Activated naive CD4-positive, alpha-beta T cell treated with anti-CD3 and anti-CD28 coated beads, Interleukin-2, amount 10 ng/mL, durations not matched to agents 7 days and 5 days (primary cell): ENCODE results near the gene DAB1.

Experiments
- CTCF ChIA-PET: fragments of 350-600 bp; sonication (Branson Sonifier 250); formaldehyde crosslinking; loops from one replicate; lab custom pipeline; 2021; ENCODE audit warnings: antibody characterized with exemption; lab: Charles Lee
- DNase-seq: peaks from one replicate; pipeline ENCODE4 v3.0.0-alpha.2; 2020
- H3K27ac Mint-ChIP-seq: one replicate; pipeline ENCODE4 v1.8.0; 2021; ENCODE audit warnings: mild to moderate bottlenecking, moderate library complexity, mixed read lengths
- H3K27me3 Mint-ChIP-seq: one replicate; pipeline ENCODE4 v1.8.0; 2021; ENCODE audit warnings: mild to moderate bottlenecking, mixed read lengths
- H3K36me3 Mint-ChIP-seq: one replicate; pipeline ENCODE4 v1.8.0; 2021; ENCODE audit warnings: mixed read lengths
- H3K4me1 Mint-ChIP-seq: one replicate; pipeline ENCODE4 v1.8.0; 2021; ENCODE audit warnings: mixed read lengths
- H3K4me3 Mint-ChIP-seq: one replicate; pipeline ENCODE4 v1.8.0; 2021; ENCODE audit warnings: mild to moderate bottlenecking, moderate library complexity, mixed read lengths
- H3K9me3 Mint-ChIP-seq: one replicate; pipeline ENCODE4 v1.8.0; 2021; ENCODE audit warnings: mixed read lengths

The DAB1 gene

GRCh38 chr1:57329001-57329527, 94.8 kb downstream of the DAB1 start:
- Mint-ChIP-seq H3K27me3 (no peaks in the 10 kb centered on the region), H3K4me1 (no peaks in the 10 kb centered on the region), H3K27ac (no peak overlapping the region), H3K9me3 (no peaks in the 10 kb centered on the region), H3K36me3 (no peaks in the 10 kb centered on the region), H3K4me3 (no peak overlapping the region)
- CTCF ChIA-PET: no interaction called here
- DNase-seq: no peak

- CTCF ChIA-PET: no interaction called here
- Mint-ChIP-seq H3K27me3 (no peaks in the 10 kb centered on the region), H3K36me3 (no peaks in the 10 kb centered on the region), H3K27ac (no peak overlapping the region), H3K4me1 (no peaks in the 10 kb centered on the region), H3K4me3 (no peak overlapping the region), H3K9me3 (no peaks in the 10 kb centered on the region)
- no peak for DNase-seq
These were observed 95.9 kb downstream of the DAB1 start for GRCh38 chr1:57327946-57328345.

GRCh38 chr1:57327336-57327735, 96.5 kb downstream of the DAB1 start:
- no peak for DNase-seq
- Mint-ChIP-seq H3K4me1 (no peaks in the 10 kb centered on the region), H3K4me3 (no peak overlapping the region), H3K27ac (no peak overlapping the region), H3K36me3 (no peaks in the 10 kb centered on the region), H3K9me3 (no peaks in the 10 kb centered on the region), H3K27me3 (no peaks in the 10 kb centered on the region)
- CTCF ChIA-PET: no interaction called here

DNA sequence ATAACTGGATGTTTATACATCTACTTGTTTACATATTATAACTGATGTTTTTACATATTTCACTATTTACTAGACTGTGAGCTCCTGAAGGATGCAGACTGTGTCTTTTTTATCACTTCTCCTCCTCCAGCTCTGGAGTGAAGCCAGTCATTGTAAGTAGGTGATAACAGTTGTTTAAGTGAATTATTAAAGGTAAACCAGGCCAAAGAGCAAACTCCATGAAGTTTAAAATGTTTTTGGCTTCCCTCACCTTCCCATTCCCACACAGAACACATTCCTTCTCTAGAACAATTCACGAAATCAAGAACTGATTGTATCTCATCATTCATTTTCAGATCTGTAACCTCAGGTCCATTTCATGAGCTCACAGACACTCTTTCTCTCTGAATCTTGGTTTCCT, 98.3 kb downstream of the DAB1 start:
- H3K27ac Mint-ChIP-seq: no peak overlapping the region
- H3K9me3 Mint-ChIP-seq: no peaks in the 10 kb centered on the region
- CTCF ChIA-PET: no interaction called here
- no peaks in the 10 kb centered on the region for H3K4me1 Mint-ChIP-seq
- H3K27me3 Mint-ChIP-seq: no peaks in the 10 kb centered on the region
- no peak overlapping the region for H3K4me3 Mint-ChIP-seq
- H3K36me3 Mint-ChIP-seq: no peaks in the 10 kb centered on the region
- no peak for DNase-seq

DNA sequence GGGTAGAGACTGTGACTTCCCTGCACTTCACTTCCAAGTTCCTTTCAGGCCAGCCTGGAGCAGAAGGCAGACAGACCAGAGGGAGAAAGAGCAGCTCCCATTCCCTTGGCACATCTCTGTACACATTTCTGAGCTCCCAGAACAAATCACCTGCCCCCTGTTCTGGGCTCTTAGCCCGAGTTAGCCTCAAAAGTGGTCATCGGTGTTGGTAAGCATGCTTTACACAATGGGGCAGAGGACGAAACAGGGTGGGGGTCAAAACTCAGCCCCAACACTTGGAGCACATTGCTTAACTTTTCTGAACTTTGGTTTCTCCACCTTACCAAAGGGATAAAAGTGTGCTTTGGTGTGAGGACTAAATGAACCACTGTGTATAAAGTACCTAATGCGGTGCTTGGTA, 98.7 kb downstream of the DAB1 start:
- DNase-seq: no peak
- Mint-ChIP-seq H3K4me3 (no peak overlapping the region), H3K27me3 (no peaks in the 10 kb centered on the region), H3K36me3 (no peaks in the 10 kb centered on the region), H3K27ac (no peak overlapping the region), H3K9me3 (no peaks in the 10 kb centered on the region), H3K4me1 (no peaks in the 10 kb centered on the region)
- CTCF ChIA-PET: no interaction called here

DNA sequence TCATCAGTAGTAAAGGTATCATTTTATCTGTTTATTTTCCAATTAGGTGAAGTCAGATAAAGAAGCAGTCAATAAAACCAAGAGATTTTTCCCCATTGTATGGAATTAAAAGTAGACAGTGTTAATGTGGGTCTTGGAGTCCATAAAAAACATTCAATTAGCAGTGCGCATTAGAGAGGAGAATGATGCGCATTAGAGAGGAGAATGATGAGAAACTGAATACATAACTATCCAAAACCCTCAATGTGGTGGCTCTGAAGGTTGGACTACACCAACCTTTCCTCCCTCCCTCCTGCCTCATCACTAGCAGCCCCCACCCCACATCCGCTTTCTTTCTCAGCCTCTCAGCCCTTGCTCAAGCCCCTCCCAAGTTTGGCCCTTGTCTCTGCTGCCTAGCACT, 99.5 kb downstream of the DAB1 start:
- Mint-ChIP-seq H3K27me3 (no peaks in the 10 kb centered on the region), H3K4me1 (no peaks in the 10 kb centered on the region), H3K4me3 (no peak overlapping the region), H3K9me3 (no peaks in the 10 kb centered on the region), H3K36me3 (no peaks in the 10 kb centered on the region), H3K27ac (no peak overlapping the region)
- DNase-seq: no peak
- CTCF ChIA-PET: no interaction called here

DNA sequence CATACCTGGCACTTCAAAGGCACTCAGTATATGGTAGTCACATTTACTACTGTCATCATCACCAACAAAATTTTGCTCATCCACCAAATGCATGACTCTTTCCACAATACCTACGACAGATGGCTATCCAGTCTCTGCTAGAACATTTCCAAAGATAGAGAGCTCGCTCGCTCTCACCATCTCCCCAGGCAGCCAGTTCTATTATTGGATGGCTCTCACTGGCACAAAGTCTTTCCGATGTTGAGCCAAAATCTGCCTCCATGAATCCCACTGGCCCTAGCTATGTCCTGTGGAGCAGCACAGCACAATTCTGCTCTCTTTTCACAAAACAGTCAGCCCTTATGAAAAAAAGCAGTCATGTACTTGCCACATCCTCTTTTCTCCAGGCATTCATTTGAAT, 102.1 kb downstream of the DAB1 start:
- CTCF ChIA-PET: no interaction called here

DNA sequence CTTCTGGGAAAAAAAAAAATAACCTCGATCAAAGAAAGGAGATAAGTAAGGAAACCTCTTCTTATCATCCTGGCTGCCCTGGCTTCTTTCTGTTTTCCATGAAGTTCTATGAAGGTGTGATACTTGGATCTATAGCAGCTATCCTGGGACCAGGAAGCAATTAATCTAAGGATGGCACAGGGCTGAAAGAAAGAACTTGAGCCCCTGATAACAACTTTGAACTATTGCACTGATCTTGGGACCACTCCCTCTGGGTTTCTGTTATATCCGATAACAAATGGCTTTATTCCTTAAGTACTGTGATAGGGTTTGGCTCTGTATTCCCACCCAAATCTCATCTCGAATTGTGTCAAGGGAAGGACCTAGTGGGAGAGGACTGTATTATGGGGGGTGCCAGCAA, 104.1 kb downstream of the DAB1 start:
- DNase-seq: no peak
- no peak overlapping the region for H3K27ac Mint-ChIP-seq
- no peaks in the 10 kb centered on the region for H3K4me1 Mint-ChIP-seq
- no peaks in the 10 kb centered on the region for H3K36me3 Mint-ChIP-seq
- peaks cover 2% of the 10 kb centered on the region for H3K9me3 Mint-ChIP-seq
- CTCF ChIA-PET: no interaction called here
- H3K4me3 Mint-ChIP-seq: no peak overlapping the region
- no peaks in the 10 kb centered on the region for H3K27me3 Mint-ChIP-seq

More for the DNA sequence above, 102.1 kb downstream of the DAB1 start:
- Mint-ChIP-seq H3K36me3 (no peaks in the 10 kb centered on the region), H3K4me3 (no peak overlapping the region), H3K27ac (no peak overlapping the region), H3K9me3 (peaks cover 2% of the 10 kb centered on the region), H3K4me1 (no peaks in the 10 kb centered on the region), H3K27me3 (no peaks in the 10 kb centered on the region)
- DNase-seq: no peak

GRCh38 chr1:57319165-57319564, 104.7 kb downstream of the DAB1 start:
- CTCF ChIA-PET: no interaction called here

GRCh38 chr1:57316861-57317260, 107.0 kb downstream of the DAB1 start:
- Mint-ChIP-seq H3K27ac (no peak overlapping the region), H3K36me3 (no peaks in the 10 kb centered on the region), H3K4me3 (no peak overlapping the region), H3K9me3 (peaks cover 2% of the 10 kb centered on the region), H3K4me1 (no peaks in the 10 kb centered on the region), H3K27me3 (no peaks in the 10 kb centered on the region)
- no peak for DNase-seq
- CTCF ChIA-PET: no interaction called here

More at GRCh38 chr1:57319165-57319564, 104.7 kb downstream of the DAB1 start:
- no peaks in the 10 kb centered on the region for H3K4me1 Mint-ChIP-seq
- no peaks in the 10 kb centered on the region for H3K27me3 Mint-ChIP-seq
- H3K9me3 Mint-ChIP-seq: peaks cover 2% of the 10 kb centered on the region
- H3K36me3 Mint-ChIP-seq: no peaks in the 10 kb centered on the region
- DNase-seq: no peak
- no peak overlapping the region for H3K27ac Mint-ChIP-seq
- no peak overlapping the region for H3K4me3 Mint-ChIP-seq

DNA sequence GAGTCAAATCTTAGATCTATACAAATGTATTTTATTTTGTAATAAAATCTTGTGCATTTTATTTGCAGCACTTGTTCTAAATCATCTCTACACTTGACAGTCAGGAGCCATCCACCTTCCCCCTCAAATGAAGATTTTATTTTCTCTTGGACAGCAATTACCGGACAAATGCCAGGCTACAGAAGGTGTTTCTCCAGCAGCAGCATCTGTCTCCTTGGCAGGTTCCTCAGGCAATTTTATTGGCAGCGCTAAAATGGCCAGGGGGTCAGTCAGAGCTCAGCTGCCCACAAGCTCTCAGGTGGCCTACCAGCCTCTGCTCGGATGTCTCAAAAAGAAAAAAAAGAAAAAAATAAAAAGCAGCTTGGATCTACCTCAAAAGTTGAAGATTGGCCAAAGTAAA, 107.6 kb downstream of the DAB1 start:
- no peaks in the 10 kb centered on the region for H3K36me3 Mint-ChIP-seq
- H3K4me1 Mint-ChIP-seq: no peaks in the 10 kb centered on the region
- H3K27me3 Mint-ChIP-seq: no peaks in the 10 kb centered on the region
- CTCF ChIA-PET: no interaction called here
- no peak for DNase-seq
- no peak overlapping the region for H3K27ac Mint-ChIP-seq
- H3K9me3 Mint-ChIP-seq: peaks cover 2% of the 10 kb centered on the region
- no peak overlapping the region for H3K4me3 Mint-ChIP-seq

- Mint-ChIP-seq H3K27me3 (peaks cover 3% of the 10 kb centered on the region), H3K27ac (no peak overlapping the region), H3K4me1 (peaks cover 7% of the 10 kb centered on the region), H3K9me3 (no peaks in the 10 kb centered on the region), H3K4me3 (no peak overlapping the region), H3K36me3 (no peaks in the 10 kb centered on the region)
- DNase-seq: no peak
- CTCF ChIA-PET: no interaction called here
These were observed 111.0 kb downstream of the DAB1 start for GRCh38 chr1:57312869-57313268.

- H3K4me1 Mint-ChIP-seq: peaks cover 19% of the 10 kb centered on the region
- CTCF ChIA-PET: no interaction called here
- H3K36me3 Mint-ChIP-seq: peaks cover 8% of the 10 kb centered on the region
These were observed 112.4 kb downstream of the DAB1 start for GRCh38 chr1:57311411-57311810.

DNA sequence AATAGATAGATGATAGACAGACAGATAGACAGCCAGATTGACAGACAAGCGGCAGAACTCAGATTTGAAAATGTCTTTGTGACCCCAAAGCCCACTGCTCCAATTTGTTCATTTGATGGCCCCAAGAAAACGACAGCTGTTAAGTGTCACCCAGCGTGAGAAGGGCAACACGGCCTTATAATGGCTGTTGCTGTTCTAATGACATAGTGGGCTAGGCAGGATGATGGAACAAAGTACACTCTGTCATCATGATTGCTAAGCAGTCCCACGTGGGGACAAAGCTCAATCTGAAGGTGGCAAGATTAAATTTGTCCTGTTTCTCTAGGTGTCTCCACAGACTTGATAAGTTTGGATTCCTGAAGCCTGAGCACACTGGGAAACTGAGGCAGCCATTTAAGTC, 112.9 kb downstream of the DAB1 start:
- CTCF ChIA-PET: no interaction called here
- no peak overlapping the region for H3K27ac Mint-ChIP-seq
- no peak overlapping the region for H3K4me3 Mint-ChIP-seq
- H3K9me3 Mint-ChIP-seq: peaks cover 11% of the 10 kb centered on the region
- H3K4me1 Mint-ChIP-seq: peaks cover 19% of the 10 kb centered on the region
- peaks cover 3% of the 10 kb centered on the region for H3K27me3 Mint-ChIP-seq
- no peak for DNase-seq
- peaks cover 8% of the 10 kb centered on the region for H3K36me3 Mint-ChIP-seq

More at GRCh38 chr1:57311411-57311810, 112.4 kb downstream of the DAB1 start:
- DNase-seq: no peak
- Mint-ChIP-seq H3K27me3 (peaks cover 3% of the 10 kb centered on the region), H3K4me3 (no peak overlapping the region), H3K27ac (no peak overlapping the region), H3K9me3 (peaks cover 11% of the 10 kb centered on the region)

DNA sequence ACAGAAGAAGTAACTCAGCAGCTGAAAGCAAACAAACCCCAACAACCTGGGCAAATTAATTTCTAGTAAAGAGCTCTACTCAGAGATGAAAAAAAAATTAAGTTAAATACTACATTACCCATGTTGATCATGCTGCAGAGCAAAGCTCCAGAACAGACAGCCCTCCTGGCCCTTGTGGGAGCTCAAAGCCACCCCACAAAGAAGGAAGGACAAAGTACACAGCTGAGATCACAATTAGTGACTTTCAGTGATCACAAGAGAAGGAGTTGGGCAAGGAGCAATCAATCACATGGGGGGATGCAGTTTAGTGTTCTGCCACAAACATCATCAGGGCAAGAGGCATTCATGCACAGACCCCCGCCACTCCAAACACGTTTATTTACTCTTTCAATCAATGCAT, 114.2 kb downstream of the DAB1 start:
- H3K36me3 Mint-ChIP-seq: peaks cover 8% of the 10 kb centered on the region
- CTCF ChIA-PET: no interaction called here
- peaks cover 11% of the 10 kb centered on the region for H3K9me3 Mint-ChIP-seq
- no peak for DNase-seq
- H3K4me3 Mint-ChIP-seq: no peak overlapping the region
- peaks cover 19% of the 10 kb centered on the region for H3K4me1 Mint-ChIP-seq
- H3K27me3 Mint-ChIP-seq: peaks cover 3% of the 10 kb centered on the region
- no peak overlapping the region for H3K27ac Mint-ChIP-seq
